ENCODE measurements around the gene PGAP3. TPM values are rescaled to one million over a fixed set of nuclear protein-coding genes. Genes with fewer than 3 reads are reported as not detected.
"Not testable (repeated sequence)": the region's sequence is repeated elsewhere in the genome, so short reads cannot be mapped to it uniquely, and the experiment has no call there.

Gene PGAP3, protein sequence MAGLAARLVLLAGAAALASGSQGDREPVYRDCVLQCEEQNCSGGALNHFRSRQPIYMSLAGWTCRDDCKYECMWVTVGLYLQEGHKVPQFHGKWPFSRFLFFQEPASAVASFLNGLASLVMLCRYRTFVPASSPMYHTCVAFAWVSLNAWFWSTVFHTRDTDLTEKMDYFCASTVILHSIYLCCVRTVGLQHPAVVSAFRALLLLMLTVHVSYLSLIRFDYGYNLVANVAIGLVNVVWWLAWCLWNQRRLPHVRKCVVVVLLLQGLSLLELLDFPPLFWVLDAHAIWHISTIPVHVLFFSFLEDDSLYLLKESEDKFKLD
- total RNA-seq, result 3.9 and 7.5 TPM in 2 replicates

DNA sequence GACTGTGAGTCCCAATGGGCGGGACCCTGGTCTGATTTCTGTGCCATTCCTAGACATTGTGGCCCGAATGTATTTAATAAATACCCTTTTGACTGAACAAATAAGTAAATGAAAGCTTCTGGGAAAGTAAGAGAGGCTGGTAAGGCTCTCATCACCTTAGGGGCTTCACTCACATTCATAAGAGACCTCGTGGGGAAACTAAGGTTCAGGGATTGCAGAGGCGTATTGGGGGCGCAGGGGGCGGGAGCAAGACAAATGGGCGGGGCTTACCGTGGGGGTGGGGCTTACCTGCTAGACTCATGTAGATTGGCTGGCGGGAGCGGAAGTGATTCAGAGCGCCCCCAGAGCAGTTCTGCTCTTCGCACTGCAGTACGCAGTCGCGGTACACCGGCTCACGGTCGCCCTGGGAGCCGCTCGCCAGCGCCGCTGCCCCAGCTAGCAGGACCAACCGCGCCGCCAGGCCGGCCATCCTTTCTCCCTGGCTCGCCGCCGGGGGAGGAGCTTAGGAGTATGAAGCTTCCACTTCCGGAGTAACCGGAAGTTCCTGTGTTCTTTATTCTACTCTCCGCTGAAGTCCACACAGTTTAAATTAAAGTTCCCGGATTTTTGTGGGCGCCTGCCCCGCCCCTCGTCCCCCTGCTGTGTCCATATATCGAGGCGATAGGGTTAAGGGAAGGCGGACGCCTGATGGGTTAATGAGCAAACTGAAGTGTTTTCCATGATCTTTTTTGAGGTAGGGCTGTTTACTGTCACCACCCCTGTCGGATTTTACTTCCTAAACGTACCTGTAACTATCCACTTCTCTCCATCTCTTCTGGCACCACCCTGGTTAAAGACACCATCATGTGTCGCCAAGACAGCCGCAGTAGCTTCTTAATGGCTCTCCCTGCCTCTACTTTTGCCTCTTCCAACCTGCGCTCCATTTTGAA lies at the start of gene PGAP3:
PGAP3 (minus strand) TSS at position 512 of the 929 bp plus-strand sequence; CDS start at position 469, 43 bp downstream.
- DNase-seq (ENCODE audit: low read depth in 2 of 2), result peak; percentile 68 to 88

GRCh38 chr17:39737206-39737759 lies 49.4 kb upstream of the PGAP3 start:
- DNase-seq (ENCODE audit: low read depth in 2 of 2), result no peak

GRCh38 chr17:39736319-39737165 lies 48.7 kb upstream of the PGAP3 start:
- DNase-seq (ENCODE audit: low read depth in 2 of 2), result no peak

- no peak for DNase-seq (ENCODE audit: low read depth in 2 of 2)
These were observed 48.0 kb upstream of the PGAP3 start for GRCh38 chr17:39735882-39736281.

GRCh38 chr17:39732586-39732985 lies 44.7 kb upstream of the PGAP3 start:
- no peak for DNase-seq (ENCODE audit: low read depth in 2 of 2)

- DNase-seq (ENCODE audit: low read depth in 2 of 2), result peak; percentile 55 to 78
These were observed 42.5 kb upstream of the PGAP3 start, which contains the start of gene MIEN1 for GRCh38 chr17:39730095-39730921. Gene MIEN1, minus strand, starts transcription at chr17:39730532. Its CDS starts 37 bp downstream, at chr17:39730495.

DNA sequence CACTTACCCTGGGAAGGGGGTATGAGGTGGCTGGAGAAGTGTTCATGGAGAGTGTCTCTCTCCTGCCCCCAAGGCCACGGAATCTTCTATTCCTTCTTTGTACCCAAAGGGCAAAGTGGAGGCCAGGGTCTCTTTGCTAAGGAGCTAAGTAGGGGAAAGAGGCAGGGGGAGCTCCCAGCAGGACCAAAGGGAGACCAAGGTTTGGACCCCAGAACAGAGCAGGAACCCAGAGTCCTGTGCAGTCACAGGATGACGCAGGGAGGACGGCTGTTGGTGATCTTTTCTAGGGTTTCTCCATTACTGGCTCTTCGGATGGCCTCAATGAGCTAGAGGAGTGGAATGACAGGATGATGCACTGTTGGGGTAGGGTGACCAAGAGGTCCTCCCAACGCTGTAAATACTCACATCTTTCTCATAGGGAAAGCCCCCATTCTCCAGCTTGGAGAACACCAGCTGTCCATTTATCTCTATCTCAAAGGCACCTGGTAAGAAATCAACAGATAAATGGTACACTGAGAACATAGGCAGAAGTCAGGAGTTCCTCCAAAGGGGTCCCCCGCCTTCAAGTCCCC lies 41.5 kb upstream of the PGAP3 start:
- DNase-seq (ENCODE audit: low read depth in 2 of 2), result no peak

GRCh38 chr17:39727556-39727955 lies 39.7 kb upstream of the PGAP3 start:
- no peak for DNase-seq (ENCODE audit: low read depth in 2 of 2)

GRCh38 chr17:39726617-39727016 lies 38.8 kb upstream of the PGAP3 start:
- DNase-seq (ENCODE audit: low read depth in 2 of 2), result no peak

GRCh38 chr17:39725923-39726322 lies 38.1 kb upstream of the PGAP3 start:
- DNase-seq (ENCODE audit: low read depth in 2 of 2), result not testable (repeated sequence)

DNA sequence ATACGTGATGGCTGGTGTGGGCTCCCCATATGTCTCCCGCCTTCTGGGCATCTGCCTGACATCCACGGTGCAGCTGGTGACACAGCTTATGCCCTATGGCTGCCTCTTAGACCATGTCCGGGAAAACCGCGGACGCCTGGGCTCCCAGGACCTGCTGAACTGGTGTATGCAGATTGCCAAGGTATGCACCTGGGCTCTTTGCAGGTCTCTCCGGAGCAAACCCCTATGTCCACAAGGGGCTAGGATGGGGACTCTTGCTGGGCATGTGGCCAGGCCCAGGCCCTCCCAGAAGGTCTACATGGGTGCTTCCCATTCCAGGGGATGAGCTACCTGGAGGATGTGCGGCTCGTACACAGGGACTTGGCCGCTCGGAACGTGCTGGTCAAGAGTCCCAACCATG lies 36.9 kb upstream of the PGAP3 start:
- DNase-seq (ENCODE audit: low read depth in 2 of 2), result no peak

- no peak for DNase-seq (ENCODE audit: low read depth in 2 of 2)
These were observed 35.4 kb upstream of the PGAP3 start for GRCh38 chr17:39722965-39723848.

DNA sequence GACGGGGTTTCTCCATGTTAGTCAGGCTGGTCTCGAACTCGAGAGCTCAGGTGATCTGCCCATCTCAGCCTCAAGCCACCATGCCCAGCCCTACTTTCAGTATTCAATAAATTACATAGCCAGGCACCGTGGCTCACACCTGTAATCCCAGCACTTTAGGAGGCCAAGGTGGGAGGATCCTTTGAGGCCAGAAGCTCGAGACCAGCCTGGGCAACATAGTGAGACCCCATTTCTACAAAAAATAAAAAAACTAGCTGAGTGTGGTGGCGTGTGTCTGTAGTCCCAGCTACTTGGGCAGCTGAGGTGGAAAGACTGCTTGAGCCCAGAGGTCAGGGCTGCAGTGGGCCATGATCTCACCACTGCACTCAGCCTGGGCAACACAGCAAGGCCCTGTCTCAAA lies 34.2 kb upstream of the PGAP3 start:
- no peak for DNase-seq (ENCODE audit: low read depth in 2 of 2)

DNA sequence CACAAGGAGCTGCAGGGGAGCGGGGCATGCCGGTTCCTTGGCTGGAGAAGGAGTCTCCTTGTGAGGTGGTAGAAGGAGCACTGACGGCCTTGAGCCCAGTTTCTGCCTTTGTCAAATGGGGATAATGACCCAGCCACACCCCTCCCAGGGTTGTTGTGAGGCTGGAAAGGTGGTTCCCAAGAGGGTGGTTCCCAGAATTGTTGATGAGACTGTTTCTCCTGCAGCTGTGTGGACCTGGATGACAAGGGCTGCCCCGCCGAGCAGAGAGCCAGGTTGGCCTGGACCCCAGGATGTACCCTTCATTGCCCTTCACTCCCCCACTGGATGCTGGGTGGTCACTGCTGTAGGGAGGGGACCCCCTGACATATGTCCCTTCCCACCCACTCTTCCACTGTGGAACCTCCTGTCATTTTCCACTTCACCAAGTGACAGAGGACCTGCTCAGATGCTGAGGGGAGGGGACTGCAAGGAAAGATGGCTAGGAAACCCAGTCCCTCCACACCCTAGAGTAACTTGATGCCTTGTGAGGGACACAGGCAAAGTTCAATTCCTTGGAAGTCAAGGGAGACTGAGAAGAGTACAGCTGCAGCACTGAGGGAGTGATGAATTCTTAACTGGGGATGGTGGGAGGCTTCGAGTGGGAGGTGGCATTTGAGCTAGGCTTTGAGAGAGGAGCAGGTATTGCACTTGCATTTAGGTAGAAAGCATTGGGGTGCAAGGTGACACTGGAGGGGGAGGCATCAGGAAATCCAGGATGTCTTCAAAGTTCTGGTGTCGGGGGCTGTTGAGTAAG lies 31.9 kb upstream of the PGAP3 start:
- DNase-seq (ENCODE audit: low read depth in 2 of 2), result no peak

- no peak for DNase-seq (ENCODE audit: low read depth in 2 of 2)
These were observed 29.8 kb upstream of the PGAP3 start for GRCh38 chr17:39717660-39718059.

DNA sequence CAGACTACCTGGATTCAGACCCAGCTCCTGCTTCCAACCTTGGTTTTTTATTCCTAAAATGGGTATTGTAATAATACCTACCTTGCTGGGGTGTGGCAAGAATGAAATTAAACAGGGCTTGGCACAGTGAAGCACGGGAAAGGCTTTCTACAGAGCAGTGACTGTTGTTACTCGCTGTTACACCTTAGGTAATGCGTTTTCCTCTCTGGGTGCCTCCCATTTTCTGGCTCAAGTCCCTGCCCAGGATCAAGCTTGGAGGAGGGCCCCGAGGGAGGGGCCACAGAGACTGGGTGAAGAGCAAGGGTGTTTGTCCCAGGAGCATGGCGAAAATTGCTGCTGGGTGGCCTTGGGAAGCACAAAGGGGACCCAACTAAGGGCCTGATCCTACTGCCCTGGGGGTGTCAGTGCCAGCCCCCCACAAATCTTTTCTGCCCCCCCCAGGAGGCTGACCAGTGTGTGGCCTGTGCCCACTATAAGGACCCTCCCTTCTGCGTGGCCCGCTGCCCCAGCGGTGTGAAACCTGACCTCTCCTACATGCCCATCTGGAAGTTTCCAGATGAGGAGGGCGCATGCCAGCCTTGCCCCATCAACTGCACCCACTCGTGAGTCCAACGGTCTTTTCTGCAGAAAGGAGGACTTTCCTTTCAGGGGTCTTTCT lies 29.2 kb upstream of the PGAP3 start:
- no peak for DNase-seq (ENCODE audit: low read depth in 2 of 2)

GRCh38 chr17:39716073-39716818 lies 28.4 kb upstream of the PGAP3 start:
- no peak for DNase-seq (ENCODE audit: low read depth in 2 of 2)
